Neural cell (in vitro differentiated cells): ENCODE data around the gene MEMO1.

ENCODE experiments used
- CTCF ChIP-seq: fragments of 450-650 bp; IDR thresholded peaks from 2 replicates; pipeline ENCODE4 v1.5.1; 2014; ENCODE audit warnings: antibody characterized with exemption, mild to moderate bottlenecking, moderate library complexity; ENCODE audit not compliant: poor library complexity, severe bottlenecking
- EP300 ChIP-seq: fragments of 450-650 bp; conservative IDR thresholded peaks from 2 replicates; pipeline ENCODE4 v1.6.1; 2014; ENCODE audit warnings: antibody characterized with exemption, mild to moderate bottlenecking, moderate library complexity; ENCODE audit not compliant: poor library complexity, severe bottlenecking
- EZH2 ChIP-seq: fragments of 200-600, 300-800 bp; shearing (Covaris generic), sonication (generic); IDR thresholded peaks from 2 replicates; pipeline ENCODE4 v1.6.1; 2014; ENCODE audit warnings: antibody characterized with exemption, low read length, borderline replicate concordance, mild to moderate bottlenecking; ENCODE audit not compliant: insufficient read depth, poor library complexity, severe bottlenecking
- MXI1 ChIP-seq: fragments of 450-650 bp; conservative IDR thresholded peaks from 2 replicates; pipeline ENCODE4 v1.6.1; 2014; ENCODE audit warnings: antibody characterized with exemption, mild to moderate bottlenecking; ENCODE audit not compliant: poor library complexity, severe bottlenecking
- POLR2AphosphoS5 ChIP-seq: IDR thresholded peaks from 2 replicates; pipeline ENCODE4 v1.6.1; 2012
- TAF1 ChIP-seq: IDR thresholded peaks from 2 replicates; pipeline ENCODE4 v1.6.1; 2012; ENCODE audit warnings: low read depth

DNA sequence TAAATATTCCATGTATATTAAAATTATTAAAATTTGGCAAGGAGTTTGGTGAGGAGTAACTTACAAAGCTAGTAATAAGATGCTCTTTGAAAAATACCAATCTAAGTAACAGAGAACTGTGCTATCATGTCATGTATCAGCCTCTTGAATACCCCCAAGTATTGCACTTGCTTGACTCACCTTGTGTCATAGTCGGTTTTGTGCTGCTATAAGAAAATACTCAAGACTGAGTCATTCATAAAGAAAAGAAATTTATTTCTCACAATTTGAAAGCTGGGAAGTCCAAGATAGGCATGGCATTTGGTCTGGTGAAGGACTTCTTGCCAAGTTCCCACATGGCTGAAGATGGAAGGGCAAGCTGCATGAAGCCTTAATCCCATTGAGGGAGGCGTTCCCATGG, 179.2 kb downstream of the MEMO1 start:
- TF ChIP-seq CTCF (no peak), EZH2 (no peak), TAF1 (no peak), MXI1 (no peak), POLR2AphosphoS5 (no peak), EP300 (no peak)
